ENCODE data around the gene CDX4. TPM values are rescaled to one million over a fixed set of nuclear protein-coding genes. Genes with fewer than 3 reads are reported as not detected.

Gene CDX4
- total RNA-seq, 1 experiment from 2014 or later: not detected

DNA sequence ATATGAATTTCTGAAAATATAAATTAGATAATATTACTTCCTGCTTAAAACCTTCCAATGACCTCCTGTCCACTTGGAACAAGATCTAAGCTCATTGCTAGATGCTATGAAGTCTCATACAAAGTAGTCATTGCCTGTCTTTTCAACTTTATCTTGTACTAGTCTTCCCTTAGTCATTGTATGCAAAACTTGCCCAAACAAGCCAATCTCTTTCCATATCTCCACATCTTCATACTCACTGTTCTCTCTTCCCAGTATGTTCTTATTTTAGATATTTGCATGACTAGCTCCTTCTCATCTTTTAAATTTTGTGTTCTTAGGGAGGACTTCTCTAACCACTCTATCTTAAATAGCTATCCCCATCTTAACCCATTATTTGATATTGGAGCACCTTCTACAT, 33.9 kb upstream of the CDX4 start:
- ChIA-PET CTCF (no interaction called here), POLR2A (no interaction called here)
- intact Hi-C loops (cut with micrococcal nuclease; ENCODE audit: unreplicated experiment) (no loop called here), in situ Hi-C loops (cut with HindIII; ENCODE audit: low pct_unique_long_range_greater_than_20kb, low sequenced_read_pairs) (no loop called here)
- TF ChIP-seq POLR2AphosphoS5 (IDR thresholded peaks at IDR 0.05; ENCODE audit: low read depth, low read length) (no peak), CTCF (IDR thresholded peaks at IDR 0.05) (no peak), SIN3A (IDR thresholded peaks at IDR 0.05; ENCODE audit: borderline replicate concordance, insufficient read depth, low read depth, low read length) (no peak), TCF7L2 (IDR thresholded peaks at IDR 0.05; ENCODE audit: low read depth, low read length) (no peak)
- TF ChIP-seq, protein P1, sequence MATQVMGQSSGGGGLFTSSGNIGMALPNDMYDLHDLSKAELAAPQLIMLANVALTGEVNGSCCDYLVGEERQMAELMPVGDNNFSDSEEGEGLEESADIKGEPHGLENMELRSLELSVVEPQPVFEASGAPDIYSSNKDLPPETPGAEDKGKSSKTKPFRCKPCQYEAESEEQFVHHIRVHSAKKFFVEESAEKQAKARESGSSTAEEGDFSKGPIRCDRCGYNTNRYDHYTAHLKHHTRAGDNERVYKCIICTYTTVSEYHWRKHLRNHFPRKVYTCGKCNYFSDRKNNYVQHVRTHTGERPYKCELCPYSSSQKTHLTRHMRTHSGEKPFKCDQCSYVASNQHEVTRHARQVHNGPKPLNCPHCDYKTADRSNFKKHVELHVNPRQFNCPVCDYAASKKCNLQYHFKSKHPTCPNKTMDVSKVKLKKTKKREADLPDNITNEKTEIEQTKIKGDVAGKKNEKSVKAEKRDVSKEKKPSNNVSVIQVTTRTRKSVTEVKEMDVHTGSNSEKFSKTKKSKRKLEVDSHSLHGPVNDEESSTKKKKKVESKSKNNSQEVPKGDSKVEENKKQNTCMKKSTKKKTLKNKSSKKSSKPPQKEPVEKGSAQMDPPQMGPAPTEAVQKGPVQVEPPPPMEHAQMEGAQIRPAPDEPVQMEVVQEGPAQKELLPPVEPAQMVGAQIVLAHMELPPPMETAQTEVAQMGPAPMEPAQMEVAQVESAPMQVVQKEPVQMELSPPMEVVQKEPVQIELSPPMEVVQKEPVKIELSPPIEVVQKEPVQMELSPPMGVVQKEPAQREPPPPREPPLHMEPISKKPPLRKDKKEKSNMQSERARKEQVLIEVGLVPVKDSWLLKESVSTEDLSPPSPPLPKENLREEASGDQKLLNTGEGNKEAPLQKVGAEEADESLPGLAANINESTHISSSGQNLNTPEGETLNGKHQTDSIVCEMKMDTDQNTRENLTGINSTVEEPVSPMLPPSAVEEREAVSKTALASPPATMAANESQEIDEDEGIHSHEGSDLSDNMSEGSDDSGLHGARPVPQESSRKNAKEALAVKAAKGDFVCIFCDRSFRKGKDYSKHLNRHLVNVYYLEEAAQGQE (IDR thresholded peaks at IDR 0.05; ENCODE audit: insufficient read depth in 1 of 2, low read depth in 2 of 2, low read length in 1 of 2): no peak
- no peaks in the 10 kb centered on the region for H3K4me1 ChIP-seq (ENCODE audit: control insufficient read depth, insufficient read depth, low read length)
- H3K27me3 ChIP-seq (ENCODE audit: control insufficient read depth, insufficient read depth, low read length): no peaks in the 10 kb centered on the region
- no peak for ATAC-seq
- BruUV-seq (replicated peaks): no TSS peak
- H3K27ac ChIP-seq (ENCODE audit: low read length): no peak overlapping the region
- no peaks in the 10 kb centered on the region for H3K36me3 ChIP-seq (ENCODE audit: control insufficient read depth, insufficient read depth, low read length)
- no peak for DNase-seq (ENCODE audit: low read depth, low spot score)
- no peak overlapping the region for H3K4me3 ChIP-seq (ENCODE audit: low read depth in 2 of 2, low read length in 2 of 2)
- H3K9me3 ChIP-seq (ENCODE audit: control insufficient read depth, insufficient read depth, low read depth, low read length): no peaks in the 10 kb centered on the region

DNA sequence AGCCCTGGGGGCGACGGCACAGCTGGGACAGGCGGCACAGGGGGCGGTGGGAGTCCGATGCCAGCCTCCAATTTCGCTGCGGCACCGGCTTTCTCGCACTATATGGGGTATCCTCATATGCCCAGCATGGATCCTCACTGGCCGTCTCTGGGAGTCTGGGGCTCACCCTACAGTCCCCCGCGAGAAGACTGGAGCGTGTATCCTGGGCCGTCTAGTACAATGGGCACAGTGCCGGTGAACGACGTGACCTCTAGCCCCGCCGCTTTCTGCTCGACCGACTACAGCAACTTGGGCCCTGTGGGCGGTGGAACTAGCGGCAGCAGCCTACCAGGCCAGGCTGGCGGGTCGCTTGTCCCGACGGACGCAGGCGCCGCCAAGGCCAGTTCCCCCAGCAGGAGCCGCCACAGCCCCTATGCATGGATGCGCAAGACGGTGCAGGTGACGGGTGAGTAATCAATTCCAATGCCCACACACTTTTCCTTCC, 500 bp downstream of the CDX4 start:
- intact Hi-C loops (cut with micrococcal nuclease; ENCODE audit: unreplicated experiment) (no loop called here), in situ Hi-C loops (cut with HindIII; ENCODE audit: low pct_unique_long_range_greater_than_20kb, low sequenced_read_pairs) (no loop called here)
- H3K27ac ChIP-seq (ENCODE audit: low read length): no peak overlapping the region
- ATAC-seq (no peak), DNase-seq (ENCODE audit: low read depth, low spot score) (no peak)
- H3K9me3 ChIP-seq (ENCODE audit: control insufficient read depth, insufficient read depth, low read depth, low read length): no peaks in the 10 kb centered on the region
- POLR2A ChIA-PET: no interaction called here
- H3K27me3 ChIP-seq (ENCODE audit: control insufficient read depth, insufficient read depth, low read length): no peaks in the 10 kb centered on the region; the same call in 1 of the 2 replicates
- no peak for TF ChIP-seq TCF7L2 (IDR thresholded peaks at IDR 0.05; ENCODE audit: low read depth, low read length)
- TF ChIP-seq SIN3A (IDR thresholded peaks at IDR 0.05; ENCODE audit: borderline replicate concordance, insufficient read depth, low read depth, low read length): no peak
- no peak for TF ChIP-seq CTCF (IDR thresholded peaks at IDR 0.05)
- TF ChIP-seq, protein P1 (IDR thresholded peaks at IDR 0.05; ENCODE audit: insufficient read depth in 1 of 2, low read depth in 2 of 2, low read length in 1 of 2): no peak
- TF ChIP-seq POLR2AphosphoS5 (IDR thresholded peaks at IDR 0.05; ENCODE audit: low read depth, low read length): no peak
- no TSS peak for BruUV-seq (replicated peaks)
- H3K4me3 ChIP-seq (ENCODE audit: low read depth in 2 of 2, low read length in 2 of 2): no peak overlapping the region
- no peaks in the 10 kb centered on the region for H3K4me1 ChIP-seq (ENCODE audit: control insufficient read depth, insufficient read depth, low read length)
- CTCF ChIA-PET: no interaction called here
- no peaks in the 10 kb centered on the region for H3K36me3 ChIP-seq (ENCODE audit: control insufficient read depth, insufficient read depth, low read length)
